Kidney (tissue), 14 donors: ENCODE results near the gene ZNF324. TPM values are rescaled to one million over a fixed set of nuclear protein-coding genes. Genes with fewer than 3 reads are reported as not detected.

Experiments
- DNase-seq, 5 donors: peaks; one replicate each; pipeline ENCODE4 v3.0.0-alpha.2; 2013 to 2020
- FAIRE-seq: peaks from 2 replicates; lab custom pipeline; 2012; peaks lifted over from hg19 to GRCh38; lab: Jason Lieb, UNC
- H3K27ac ChIP-seq, 2 donors: one replicate each; pipeline ENCODE4 v1.7.0; 2013; ENCODE audit warnings: low read depth in 2 of 2, low read length in 2 of 2, inconsistent platforms in 1 of 2
- H3K27me3 ChIP-seq: one replicate; pipeline ENCODE4 v1.7.1; 2013; ENCODE audit warnings: low read length, inconsistent platforms; ENCODE audit not compliant: control insufficient read depth, insufficient read depth
- H3K36me3 ChIP-seq, 3 donors: one replicate each; pipeline versions ENCODE4 v1.7.0 to v1.7.1; 2013; ENCODE audit warnings: low read length in 3 of 3, control low read depth in 1 of 3, inconsistent platforms in 1 of 3; ENCODE audit not compliant: insufficient read depth in 3 of 3, control insufficient read depth in 2 of 3
- H3K4me1 ChIP-seq, 3 donors: one replicate each; pipeline versions ENCODE4 v1.7.0 to v1.7.1; 2013; ENCODE audit warnings: low read length in 3 of 3, inconsistent platforms in 1 of 3, low read depth in 1 of 3; ENCODE audit not compliant: control insufficient read depth in 2 of 3, insufficient read depth in 2 of 3
- H3K4me3 ChIP-seq, 3 donors: one replicate each; pipeline versions ENCODE4 v1.7.0 to v1.8.1; 2013; ENCODE audit warnings: low read length in 3 of 3, control low read depth in 1 of 3, inconsistent platforms in 1 of 3
- H3K9ac ChIP-seq, 3 donors: one replicate each; pipeline versions ENCODE4 v1.7.0 to v1.7.1; 2013; ENCODE audit warnings: low read length in 3 of 3, control low read depth in 1 of 3, inconsistent platforms in 1 of 3
- H3K9me3 ChIP-seq, 3 donors: one replicate each; pipeline versions ENCODE4 v1.7.0 to v1.7.1; 2013; ENCODE audit warnings: low read length in 3 of 3, control low read depth in 1 of 3, inconsistent platforms in 1 of 3; ENCODE audit not compliant: control insufficient read depth in 2 of 3, insufficient read depth in 1 of 3
- CTCF ChIP-seq: IDR thresholded peaks from 3 replicates; pipeline ENCODE4 v1.5.1; 2012; ENCODE audit warnings: mild to moderate bottlenecking, moderate library complexity, borderline replicate concordance; ENCODE audit not compliant: insufficient read depth; ENCODE audit errors: extremely low read depth
- intact Hi-C: fragments of 100-400 bp; cut with DNase I; formaldehyde crosslinking; loops from one replicate; pipeline ENCODE4 v1.11.1; 2022
- polyA plus RNA-seq: library from polyadenylated mRNA; stranded (reverse); fragments of 350-450 nt; fragmentation: Illumina TruSeq; extraction: RNeasy Lipid Tissue Mini Kit (QIAGEN cat#74804); gene quantifications from one replicate; pipeline ENCODE4 v1.2.3, GENCODE V29; 2014; ENCODE audit warnings: low read depth, low replicate concordance; ENCODE audit not compliant: insufficient read depth
- total RNA-seq: library from RNA; stranded (reverse); fragmentation: NEBNext Ultra II Directional; extraction: Animal tissue kit (Norgen Biotek cat#: 25700); gene quantifications from one replicate; pipeline ENCODE4 v1.2.1, GENCODE V29; 2021
- donor health status: control.
- donor health status: control.
- donor health status: control.
- donor health status: control.
- donor health status: control.
- donor health status: DM: yes; HTN: yes; CAD: no.
- donor health status: Normal renal cell carcinoma (clear cell type).

ZNF324 gene
- total and polyA plus RNA-seq, 2 donors from 2014 or later = 3.9 to 13.0 TPM

- intact Hi-C loops = no loop called here
- Histone ChIP-seq H3K4me3 (no peak overlapping the region), H3K9ac (no peak overlapping the region), H3K27me3 (no peaks in the 10 kb centered on the region), H3K36me3 (peaks cover 0 to 5% (median 0%) of the 10 kb centered on the region in 3 donors), H3K27ac (no peak overlapping the region), H3K9me3 (no peaks in the 10 kb centered on the region), H3K4me1 (peaks cover 0 to 6% (median 0%) of the 10 kb centered on the region in 3 donors)
- FAIRE-seq (no peak), DNase-seq (no peak)
- TF ChIP-seq CTCF = no peak
These were observed 11.6 kb upstream of the ZNF324 start for GRCh38 chr19:58455306-58455705.

DNA sequence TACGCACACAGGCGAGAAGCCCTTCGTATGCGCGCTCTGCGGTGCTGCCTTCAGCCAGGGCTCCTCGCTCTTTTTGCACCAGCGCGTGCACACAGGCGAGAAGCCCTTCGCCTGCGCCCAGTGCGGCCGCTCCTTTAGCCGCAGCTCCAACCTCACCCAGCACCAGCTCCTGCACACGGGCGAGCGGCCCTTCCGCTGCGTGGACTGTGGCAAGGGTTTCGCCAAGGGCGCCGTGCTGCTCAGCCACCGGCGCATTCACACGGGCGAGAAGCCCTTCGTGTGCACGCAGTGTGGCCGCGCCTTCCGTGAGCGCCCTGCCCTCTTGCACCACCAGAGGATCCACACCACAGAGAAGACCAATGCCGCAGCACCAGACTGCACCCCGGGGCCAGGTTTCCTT is 10.8 kb upstream of the ZNF324 start:
- no peak overlapping the region for H3K9ac ChIP-seq
- H3K4me1 ChIP-seq = peaks cover 0 to under 1% (median 0%) of the 10 kb centered on the region in 3 donors
- DNase-seq (no peak), FAIRE-seq (no peak)
- no peaks in the 10 kb centered on the region for H3K27me3 ChIP-seq
- H3K27ac ChIP-seq = no peak overlapping the region
- no peaks in the 10 kb centered on the region for H3K9me3 ChIP-seq
- intact Hi-C loops = no loop called here
- no peak overlapping the region for H3K4me3 ChIP-seq
- TF ChIP-seq CTCF = no peak
- H3K36me3 ChIP-seq = peaks cover 0 to 5% (median 0%) of the 10 kb centered on the region in 3 donors

DNA sequence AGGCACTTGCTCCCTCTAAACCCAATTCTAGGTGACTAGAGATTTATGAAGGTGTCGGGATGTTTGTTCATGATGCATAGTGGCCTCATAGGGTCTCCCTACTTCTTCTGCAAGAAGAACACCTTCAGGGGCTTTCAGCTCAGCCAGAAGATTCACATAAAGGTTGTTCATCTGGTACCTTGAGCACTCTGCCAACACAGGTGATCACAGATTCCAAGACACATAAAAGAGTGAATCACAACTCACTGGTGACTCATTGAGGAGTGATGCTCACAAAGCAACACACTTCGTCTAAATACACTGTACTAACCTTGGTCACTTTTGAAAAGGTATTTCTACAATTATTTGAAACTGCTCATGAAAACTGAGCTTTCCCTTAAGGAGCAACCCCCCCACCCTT is 6.8 kb upstream of the ZNF324 start:
- H3K9me3 ChIP-seq = no peaks in the 10 kb centered on the region
- FAIRE-seq = no peak
- no peaks in the 10 kb centered on the region for H3K4me1 ChIP-seq
- H3K4me3 ChIP-seq = no peak overlapping the region
- intact Hi-C loops = no loop called here
- no peak for TF ChIP-seq CTCF
- H3K27ac ChIP-seq = no peak overlapping the region
- H3K9ac ChIP-seq = no peak overlapping the region
- peaks cover 0 to 2% (median 0%) of the 10 kb centered on the region in 3 donors for H3K36me3 ChIP-seq
- DNase-seq = no peak
- H3K27me3 ChIP-seq = no peaks in the 10 kb centered on the region

DNA sequence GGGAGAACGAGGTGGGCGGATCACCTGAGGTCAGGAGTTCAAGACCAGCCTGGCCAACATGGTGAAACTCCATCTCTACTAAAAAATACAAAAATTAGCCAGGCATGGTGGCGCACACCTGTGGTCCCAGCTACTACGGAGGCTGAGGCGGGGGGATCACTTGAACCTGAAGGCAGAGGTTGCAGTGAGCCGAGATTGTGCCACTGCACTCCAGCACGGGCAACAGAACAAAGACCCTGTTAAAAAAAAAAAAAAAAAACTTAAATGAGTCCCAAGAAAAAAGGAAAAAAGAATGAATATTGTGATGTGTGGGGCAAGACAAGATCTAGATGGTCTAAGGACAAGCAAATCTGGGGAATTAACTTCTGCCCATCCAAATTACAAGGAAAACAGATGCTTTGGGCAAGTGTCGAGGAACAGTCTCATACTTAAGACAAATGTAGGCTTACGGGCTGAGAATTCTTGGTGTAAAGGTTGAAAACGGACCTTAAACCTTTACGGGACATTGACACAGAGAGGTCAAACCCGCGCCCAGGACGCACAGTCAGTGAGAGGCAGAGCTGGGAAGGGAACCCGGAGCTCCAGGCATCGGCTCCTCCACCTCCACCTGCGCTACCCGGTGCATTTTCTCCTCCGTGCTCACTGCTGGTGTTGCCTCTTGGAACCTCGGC is 656 bp upstream of the ZNF324 start:
- no peak for TF ChIP-seq CTCF
- intact Hi-C loops = no loop called here
- no peak for DNase-seq
- Histone ChIP-seq H3K4me1 (peaks cover 0 to 9% (median 0%) of the 10 kb centered on the region in 3 donors), H3K4me3 (peak overlapping the region; percentile 50 to 84 (median 63)), H3K27me3 (no peaks in the 10 kb centered on the region), H3K27ac (no peak overlapping the region), H3K36me3 (peaks cover 0 to 7% (median 0%) of the 10 kb centered on the region in 3 donors), H3K9ac (peak overlapping the region in 2 of 3 donors; percentile 40 to 61), H3K9me3 (no peaks in the 10 kb centered on the region)
- no peak for FAIRE-seq
